Activated CD4-positive, alpha-beta T cell treated with anti-CD3 and anti-CD28 coated beads for 1 hour (primary cell): Measurements from ENCODE around the gene TFB2M.

ENCODE experiments used
- DNase-seq: peaks from one replicate; pipeline ENCODE4 v3.0.0-alpha.2; 2020

Gene TFB2M

GRCh38 chr1:246512230-246512629 lies 53.8 kb downstream of the TFB2M start:
- no peak for DNase-seq

DNA sequence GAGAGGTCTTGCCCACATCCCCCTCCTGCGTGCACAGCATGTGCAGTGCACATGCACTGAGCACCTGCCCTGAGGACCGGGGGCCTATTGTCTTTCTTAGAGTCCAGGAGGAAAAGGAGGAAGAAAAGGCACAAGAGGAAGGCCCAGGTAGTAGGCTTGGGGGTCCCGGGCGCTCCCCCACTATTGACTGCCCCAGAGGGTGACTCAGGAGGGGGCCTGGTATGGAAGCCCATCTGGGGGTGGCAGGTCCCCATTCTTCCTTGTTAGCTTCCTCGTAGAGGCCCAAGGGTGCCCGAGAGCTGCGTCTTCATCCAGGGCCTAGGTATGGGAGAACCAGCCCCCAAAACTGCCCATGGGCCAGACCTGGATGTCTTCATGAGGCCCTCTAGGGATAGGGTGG lies 54.9 kb downstream of the TFB2M start:
- no peak for DNase-seq

- DNase-seq: no peak
Measured at GRCh38 chr1:246510147-246511030, 55.7 kb downstream of the TFB2M start.

- DNase-seq: no peak
Measured at GRCh38 chr1:246508897-246509688, 57.0 kb downstream of the TFB2M start.

- DNase-seq: peak; percentile 66
Measured at GRCh38 chr1:246506674-246507481, 59.2 kb downstream of the TFB2M start, which contains the start of gene SMYD3. Gene SMYD3, minus strand, starts transcription at chr1:246507279.

DNA sequence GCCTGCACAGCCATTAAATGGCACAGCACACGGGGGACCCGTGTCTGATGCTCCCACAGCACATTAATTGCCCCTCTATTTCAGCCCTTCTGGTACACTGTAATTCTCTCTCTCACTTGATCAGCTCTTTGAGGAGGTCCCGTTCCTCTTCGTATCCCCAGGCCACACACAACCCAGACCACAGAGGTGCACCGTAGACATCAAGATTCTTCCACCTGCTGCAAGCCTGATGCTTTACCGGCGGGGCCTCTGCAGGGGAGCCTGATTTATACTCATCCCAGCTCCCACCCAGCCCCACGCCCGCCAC lies 59.7 kb downstream of the TFB2M start:
- DNase-seq: no peak

DNA sequence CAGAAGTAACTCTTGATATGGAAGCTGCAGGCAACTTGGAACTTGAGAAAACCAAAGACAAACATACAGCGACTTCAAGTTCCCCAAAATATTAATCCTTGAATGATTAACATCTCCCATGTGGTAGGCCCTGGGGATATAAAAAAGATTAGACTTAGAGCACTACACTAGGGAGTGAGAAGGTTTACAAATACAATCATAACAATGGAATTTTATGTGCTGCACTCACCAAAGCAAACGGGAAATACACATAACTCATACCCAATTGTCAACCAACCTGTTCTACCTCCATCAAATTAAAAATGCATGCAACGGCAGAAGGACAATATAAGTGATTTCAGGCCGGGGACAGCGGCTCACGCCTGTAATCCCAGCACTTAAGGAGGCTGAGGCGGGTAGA lies 62.7 kb downstream of the TFB2M start:
- no peak for DNase-seq

GRCh38 chr1:246497331-246497915 lies 68.6 kb downstream of the TFB2M start:
- no peak for DNase-seq

- no peak for DNase-seq
Measured at GRCh38 chr1:246492611-246493245, 73.3 kb downstream of the TFB2M start.

- no peak for DNase-seq
Measured at GRCh38 chr1:246491551-246492053, 74.5 kb downstream of the TFB2M start.
